Right ventricle myocardium inferior (tissue), 1 donor: Measurements from ENCODE around the gene SLC8A1. TPM values are rescaled to one million over a fixed set of nuclear protein-coding genes. Genes with fewer than 3 reads are reported as not detected.

Experiments used
- ATAC-seq: fragments of 200-7000 bp; cut with Tn5 transposase; one replicate; pipeline ENCODE4 v1.9.1; 2020; ENCODE audit warnings: mild to moderate bottlenecking, moderate library complexity
- DNase-seq: peaks from one replicate; pipeline ENCODE4 v3.0.0; 2021; ENCODE audit errors: missing footprints
- intact Hi-C: fragments of 100-400 bp; cut with DNase I; formaldehyde crosslinking; loops from one replicate; pipeline ENCODE4 v1.11.0; 2022
- total RNA-seq: library from RNA; stranded (reverse); fragmentation: NEBNext Ultra II Directional; extraction: Animal tissue kit (Norgen Biotek cat#: 25700); gene quantifications from one replicate; pipeline ENCODE4 v1.2.1, GENCODE V29; 2021
- donor health status: DM: no; HTN: yes; CAD: no; lungs with severe emphysema.

The SLC8A1 gene
- total RNA-seq, 1 donor from 2014 or later: 999 TPM

- DNase-seq: no peak
- ATAC-seq: peak; percentile 59
- intact Hi-C loops: no loop called here
Observed at GRCh38 chr2:40403233-40403836, 48.6 kb downstream of the SLC8A1 start.

- ATAC-seq (no peak), DNase-seq (no peak)
- intact Hi-C loops: no loop called here
Observed at GRCh38 chr2:40401896-40402295, 50.0 kb downstream of the SLC8A1 start.

- DNase-seq: no peak
- intact Hi-C loops: no loop called here
- ATAC-seq: no peak
Observed at GRCh38 chr2:40400336-40400953, 51.4 kb downstream of the SLC8A1 start.

- ATAC-seq (no peak), DNase-seq (no peak)
- intact Hi-C loops: no loop called here
Observed at GRCh38 chr2:40397765-40398164, 54.1 kb downstream of the SLC8A1 start.

GRCh38 chr2:40396124-40396523 is 55.8 kb downstream of the SLC8A1 start:
- ATAC-seq (no peak), DNase-seq (no peak)
- intact Hi-C loops: no loop called here

- intact Hi-C loops: no loop called here
- ATAC-seq: no peak
Observed at GRCh38 chr2:40395169-40396073, 56.5 kb downstream of the SLC8A1 start.

GRCh38 chr2:40394597-40394996 is 57.3 kb downstream of the SLC8A1 start:
- ATAC-seq (peak; percentile 69), DNase-seq (no peak)
- intact Hi-C loops: no loop called here

More at GRCh38 chr2:40395169-40396073, 56.5 kb downstream of the SLC8A1 start:
- DNase-seq: no peak

GRCh38 chr2:40394031-40394430 is 57.9 kb downstream of the SLC8A1 start:
- intact Hi-C loops: no loop called here
- DNase-seq: no peak
- peak; percentile 26 for ATAC-seq

GRCh38 chr2:40388161-40388560 is 63.7 kb downstream of the SLC8A1 start:
- intact Hi-C loops: no loop called here
- DNase-seq (no peak), ATAC-seq (no peak)

GRCh38 chr2:40386177-40386576 is 65.7 kb downstream of the SLC8A1 start:
- intact Hi-C loops: no loop called here
- DNase-seq: no peak
- no peak for ATAC-seq

- intact Hi-C loops: no loop called here
- ATAC-seq (no peak), DNase-seq (no peak)
Observed at GRCh38 chr2:40384714-40385113, 67.2 kb downstream of the SLC8A1 start.

GRCh38 chr2:40384233-40384632 is 67.7 kb downstream of the SLC8A1 start:
- intact Hi-C loops: no loop called here
- no peak for ATAC-seq
- no peak for DNase-seq

GRCh38 chr2:40380721-40381120 is 71.2 kb downstream of the SLC8A1 start:
- intact Hi-C loops: no loop called here
- no peak for ATAC-seq
- no peak for DNase-seq

- ATAC-seq: no peak
- DNase-seq: no peak
Observed at GRCh38 chr2:40380041-40380440, 71.8 kb downstream of the SLC8A1 start.

GRCh38 chr2:40374543-40375240 is 77.2 kb downstream of the SLC8A1 start:
- ATAC-seq (no peak), DNase-seq (no peak)
- intact Hi-C loops: no loop called here

More at GRCh38 chr2:40380041-40380440, 71.8 kb downstream of the SLC8A1 start:
- intact Hi-C loops: no loop called here

- intact Hi-C loops: no loop called here
- ATAC-seq: no peak
- no peak for DNase-seq
Observed at GRCh38 chr2:40373111-40373510, 78.8 kb downstream of the SLC8A1 start.

GRCh38 chr2:40372283-40372985 is 79.5 kb downstream of the SLC8A1 start:
- no peak for DNase-seq
- intact Hi-C loops: no loop called here
- ATAC-seq: peak; percentile 62

GRCh38 chr2:40371525-40372282 is 80.2 kb downstream of the SLC8A1 start:
- intact Hi-C loops: no loop called here
- DNase-seq: peak; percentile 56
- peak; percentile 63 for ATAC-seq
